ENCODE data around the gene LRP3. TPM values are rescaled to one million over a fixed set of nuclear protein-coding genes. Genes with fewer than 3 reads are reported as not detected.
A peak's percentile ranks its signal among the peaks of the same experiment; 100 is the strongest.
"Not testable (repeated sequence)": the region's sequence is repeated elsewhere in the genome, so short reads cannot be mapped to it uniquely, and the experiment has no call there.

Gene LRP3
- total RNA-seq, 1 donor from 2014 or later: 9.0 TPM

GRCh38 chr19:33163481-33163880 lies 30.6 kb upstream of the LRP3 start:
- no peak for DNase-seq (ENCODE audit: low read depth)
- H3K4me3 ChIP-seq (ENCODE audit: low read depth, low read length): no peak overlapping the region
- no peak for TF ChIP-seq CTCF (IDR thresholded peaks at IDR 0.05; ENCODE audit: insufficient read depth, low read length, severe bottlenecking)
- FAIRE-seq: no peak
- no peaks in the 10 kb centered on the region for H3K36me3 ChIP-seq (ENCODE audit: control insufficient read depth, insufficient read depth, low read length)
- no peaks in the 10 kb centered on the region for H3K27me3 ChIP-seq (ENCODE audit: control insufficient read depth, insufficient read depth, low read length)

- FAIRE-seq; H3K4me3 ChIP-seq (ENCODE audit: low read depth, low read length); H3K27me3 ChIP-seq (ENCODE audit: control insufficient read depth, insufficient read depth, low read length); DNase-seq (ENCODE audit: low read depth); H3K36me3 ChIP-seq (ENCODE audit: control insufficient read depth, insufficient read depth, low read length): not testable (repeated sequence)
These were observed 28.1 kb upstream of the LRP3 start for GRCh38 chr19:33166037-33166436.

- TF ChIP-seq CTCF (IDR thresholded peaks at IDR 0.05; ENCODE audit: insufficient read depth, low read length, severe bottlenecking): no peak
- FAIRE-seq: no peak
These were observed 26.7 kb upstream of the LRP3 start for GRCh38 chr19:33167438-33167837.

GRCh38 chr19:33168528-33168927 lies 25.6 kb upstream of the LRP3 start:
- DNase-seq (ENCODE audit: low read depth) (no peak), FAIRE-seq (no peak)
- no peak overlapping the region for H3K4me3 ChIP-seq (ENCODE audit: low read depth, low read length)
- no peaks in the 10 kb centered on the region for H3K36me3 ChIP-seq (ENCODE audit: control insufficient read depth, insufficient read depth, low read length)
- no peaks in the 10 kb centered on the region for H3K27me3 ChIP-seq (ENCODE audit: control insufficient read depth, insufficient read depth, low read length)
- no peak for TF ChIP-seq CTCF (IDR thresholded peaks at IDR 0.05; ENCODE audit: insufficient read depth, low read length, severe bottlenecking)

More at GRCh38 chr19:33167438-33167837, 26.7 kb upstream of the LRP3 start:
- H3K4me3 ChIP-seq (ENCODE audit: low read depth, low read length): no peak overlapping the region
- H3K36me3 ChIP-seq (ENCODE audit: control insufficient read depth, insufficient read depth, low read length): no peaks in the 10 kb centered on the region
- H3K27me3 ChIP-seq (ENCODE audit: control insufficient read depth, insufficient read depth, low read length): no peaks in the 10 kb centered on the region
- DNase-seq (ENCODE audit: low read depth): no peak

- TF ChIP-seq CTCF (IDR thresholded peaks at IDR 0.05; ENCODE audit: insufficient read depth, low read length, severe bottlenecking): no peak
These were observed 22.8 kb upstream of the LRP3 start for GRCh38 chr19:33171222-33171795.

GRCh38 chr19:33171916-33172359 lies 22.2 kb upstream of the LRP3 start:
- FAIRE-seq (no peak), DNase-seq (ENCODE audit: low read depth) (peak; percentile 24)
- Histone ChIP-seq H3K27me3 (ENCODE audit: control insufficient read depth, insufficient read depth, low read length) (no peaks in the 10 kb centered on the region), H3K36me3 (ENCODE audit: control insufficient read depth, insufficient read depth, low read length) (no peaks in the 10 kb centered on the region), H3K4me3 (ENCODE audit: low read depth, low read length) (no peak overlapping the region)
- TF ChIP-seq CTCF (IDR thresholded peaks at IDR 0.05; ENCODE audit: insufficient read depth, low read length, severe bottlenecking): no peak

More at GRCh38 chr19:33171222-33171795, 22.8 kb upstream of the LRP3 start:
- no peak for FAIRE-seq
- Histone ChIP-seq H3K4me3 (ENCODE audit: low read depth, low read length) (no peak overlapping the region), H3K27me3 (ENCODE audit: control insufficient read depth, insufficient read depth, low read length) (no peaks in the 10 kb centered on the region), H3K36me3 (ENCODE audit: control insufficient read depth, insufficient read depth, low read length) (no peaks in the 10 kb centered on the region)
- DNase-seq (ENCODE audit: low read depth): no peak
